Uterus (tissue), 4 donors: Measurements from ENCODE around the gene SH3RF3. TPM values are rescaled to one million over a fixed set of nuclear protein-coding genes. Genes with fewer than 3 reads are reported as not detected.
A peak's percentile ranks its signal among the peaks of the same experiment; 100 is the strongest.

Source experiments
- DNase-seq, 2 donors: peaks; one replicate each; pipeline ENCODE4 v3.0.0-alpha.2; 2019 to 2020
- H3K27ac ChIP-seq, 2 donors: fragments of 200-600 bp; sonication (generic); 1 replicate in 1 of 2; 2 replicates in 1 of 2; pipeline ENCODE4 v1.5.1; 2016 to 2018
- H3K27me3 ChIP-seq, 2 donors: fragments of 200-600 bp; sonication (generic); one replicate each; pipeline ENCODE4 v1.5.1; 2018 to 2019; ENCODE audit warnings: control low read depth in 1 of 2
- H3K36me3 ChIP-seq, 2 donors: fragments of 200-600 bp; sonication (generic); one replicate each; pipeline ENCODE4 v1.5.1; 2019; ENCODE audit warnings: control low read depth in 1 of 2
- H3K4me1 ChIP-seq, 2 donors: fragments of 200-600 bp; sonication (generic); one replicate each; pipeline ENCODE4 v1.5.1; 2018 to 2019; ENCODE audit warnings: control low read depth in 1 of 2
- H3K4me3 ChIP-seq, 2 donors: fragments of 200-600 bp; sonication (generic); 1 replicate in 1 of 2; 2 replicates in 1 of 2; pipeline ENCODE4 v1.5.1; 2018 to 2019; ENCODE audit warnings: mild to moderate bottlenecking in 1 of 2
- H3K9me3 ChIP-seq, 2 donors: fragments of 200-600 bp; sonication (generic); one replicate each; pipeline ENCODE4 v1.5.1; 2019; ENCODE audit warnings: control low read depth in 1 of 2
- CTCF ChIP-seq, 4 experiments: fragments of 200-600 bp in 2 of 4; fragments of 450-650 bp in 2 of 4; sonication (generic) in 2 of 4; IDR thresholded peaks; one replicate each; pipeline ENCODE4 v1.5.1; 2016 to 2019; ENCODE audit warnings: antibody characterized with exemption in 4 of 4, mild to moderate bottlenecking in 2 of 4, moderate library complexity in 1 of 4
- POLR2A ChIP-seq, 2 donors: fragments of 450-650 bp; IDR thresholded peaks; one replicate each; pipeline ENCODE4 v1.6.1; 2016; ENCODE audit warnings: antibody characterized with exemption in 2 of 2, mild to moderate bottlenecking in 1 of 2, moderate library complexity in 1 of 2
- intact Hi-C: fragments of 100-400 bp; cut with DNase I; formaldehyde crosslinking; loops from one replicate; pipeline ENCODE4 v1.15.1; 2023; ENCODE audit warnings: low total_unique reads
- total RNA-seq, 4 donors: library from RNA; depleted of rRNA in 3 of 4; stranded (reverse); fragments of >200 nt in 3 of 4; gene quantifications; one replicate each; pipeline versions ENCODE4 v1.1.0 to v1.2.4, GENCODE V29; 2014 to 2023
- donor health status: DM: yes; HTN: yes; CAD: no.

SH3RF3 gene
- total RNA-seq, 4 donors from 2014 or later, result 5.1 to 10.2 (median 8.7) TPM; not detected in 1

- Histone ChIP-seq H3K27ac (no peak overlapping the region), H3K27me3 (no peaks in the 10 kb centered on the region), H3K4me3 (no peak overlapping the region), H3K9me3 (no peaks in the 10 kb centered on the region), H3K36me3 (no peaks in the 10 kb centered on the region), H3K4me1 (peaks cover 5 to 6% of the 10 kb centered on the region in 2 donors)
- no peak for DNase-seq
- TF ChIP-seq CTCF (IDR thresholded peaks at IDR 0.05), result no peak
- TF ChIP-seq POLR2A (IDR thresholded peaks at IDR 0.05), result no peak
- intact Hi-C loops, result no loop called here
Observed at GRCh38 chr2:109316091-109316490, 187.1 kb downstream of the SH3RF3 start.

- no peak overlapping the region for H3K4me3 ChIP-seq
- no peak for DNase-seq
- H3K9me3 ChIP-seq, result no peaks in the 10 kb centered on the region
- H3K36me3 ChIP-seq, result no peaks in the 10 kb centered on the region
- peak overlapping the region; percentile 32 to 61 for H3K27ac ChIP-seq
- intact Hi-C loops, result no loop called here
- no peaks in the 10 kb centered on the region for H3K27me3 ChIP-seq
- no peak for TF ChIP-seq CTCF (IDR thresholded peaks at IDR 0.05)
- TF ChIP-seq POLR2A (IDR thresholded peaks at IDR 0.05), result no peak
- H3K4me1 ChIP-seq, result peaks cover 5 to 8% of the 10 kb centered on the region in 2 donors
Observed at GRCh38 chr2:109317471-109318095, 188.6 kb downstream of the SH3RF3 start.

- H3K4me1 ChIP-seq, result peaks cover 11 to 16% of the 10 kb centered on the region in 2 donors
- intact Hi-C loops, result no loop called here
- no peak overlapping the region for H3K4me3 ChIP-seq
- peak; percentile 84 to 85 for DNase-seq
- H3K27me3 ChIP-seq, result no peaks in the 10 kb centered on the region
- TF ChIP-seq POLR2A (IDR thresholded peaks at IDR 0.05), result no peak
- peak in 3 of 4 experiments; percentile 7 to 36 (median 10) for TF ChIP-seq CTCF (IDR thresholded peaks at IDR 0.05)
- H3K9me3 ChIP-seq, result no peaks in the 10 kb centered on the region
- H3K36me3 ChIP-seq, result no peaks in the 10 kb centered on the region
- peak overlapping the region; percentile 32 to 77 for H3K27ac ChIP-seq
Observed at GRCh38 chr2:109318150-109318948, 189.3 kb downstream of the SH3RF3 start.

- Histone ChIP-seq H3K4me1 (peaks cover 13 to 18% of the 10 kb centered on the region in 2 donors), H3K4me3 (no peak overlapping the region)
- intact Hi-C loops, result no loop called here
Observed at GRCh38 chr2:109318949-109319342, 189.9 kb downstream of the SH3RF3 start.

More at GRCh38 chr2:109318949-109319342, 189.9 kb downstream of the SH3RF3 start:
- H3K27me3 ChIP-seq, result no peaks in the 10 kb centered on the region
- TF ChIP-seq CTCF (IDR thresholded peaks at IDR 0.05) (no peak), POLR2A (IDR thresholded peaks at IDR 0.05) (no peak)
- no peak for DNase-seq
- H3K36me3 ChIP-seq, result no peaks in the 10 kb centered on the region
- peak overlapping the region; percentile 32 to 77 for H3K27ac ChIP-seq
- no peaks in the 10 kb centered on the region for H3K9me3 ChIP-seq
